HCT116 (cell line): Measurements from ENCODE around the gene NRN1. TPM values are rescaled to one million over a fixed set of nuclear protein-coding genes. Genes with fewer than 3 reads are reported as not detected.

Experiments
- ATAC-seq: fragments of 200-7000 bp; cut with Tn5 transposase; 2 replicates; pipeline ENCODE4 v1.9.1; 2020; ENCODE audit warnings: mild to moderate bottlenecking, moderate library complexity
- BruUV-seq: library from RNA; stranded (reverse); fragments of 400-500 nt; replicated peaks from 2 replicates; lab custom pipeline; 2021; lab: Mats Ljungman, UMichigan
- CTCF ChIA-PET: fragments of 300-600 bp; sonication (Branson Sonifier 250); formaldehyde crosslinking; loops from one replicate; lab custom pipeline; 2021; ENCODE audit warnings: antibody characterized with exemption; lab: Charles Lee
- POLR2A ChIA-PET: fragments of 300-600, 350-600 bp; sonication (Branson Sonifier 250); formaldehyde crosslinking; loops from one replicate; lab custom pipeline; 2021; ENCODE audit warnings: antibody characterized with exemption; lab: Charles Lee
- RAD21 ChIA-PET, 2 experiments: fragments of 300-600 bp; sonication (Branson Sonifier 250); formaldehyde crosslinking; loops; one replicate each; lab custom pipeline; 2023; ENCODE audit warnings: low total read pairs in 2 of 2; ENCODE audit not compliant: uncharacterized antibody in 2 of 2, unreplicated experiment in 2 of 2, low non-redundant PET in 1 of 2; lab: Charles Lee
- DNase-seq: peaks from one replicate; pipeline ENCODE4 v3.0.0-alpha.2; 2010; ENCODE audit warnings: low read depth, low spot score
- H2AFZ ChIP-seq: fragments of 200-600 bp; shearing (Covaris generic), sonication (generic); 2 replicates; pipeline ENCODE4 v1.6.1; 2017; ENCODE audit warnings: low read depth, mixed run types, mixed read lengths, antibody characterized with exemption, low read length; ENCODE audit not compliant: poor library complexity, severe bottlenecking
- H3K27ac ChIP-seq: 2 replicates; pipeline ENCODE4 v1.5.1; 2012; ENCODE audit warnings: low read depth, low read length
- H3K27me3 ChIP-seq: fragments of 200-600 bp; sonication (generic); 2 replicates; pipeline ENCODE4 v1.6.1; 2016; ENCODE audit warnings: mixed run types, low read length, mixed read lengths; ENCODE audit not compliant: insufficient read depth
- H3K36me3 ChIP-seq, 2 experiments: fragments of 200-500 bp in 1 of 2; fragments of 200-600 bp in 1 of 2; sonication (Bioruptor generic) in 1 of 2; sonication (generic) in 1 of 2; 2 replicates each; pipeline versions ENCODE4 v1.5.1 to v1.6.1; 2014 to 2016; ENCODE audit warnings: low read length in 2 of 2, inconsistent platforms in 1 of 2, mixed read lengths in 1 of 2, mixed run types in 1 of 2; ENCODE audit not compliant: insufficient read depth in 2 of 2, control insufficient read depth in 1 of 2
- H3K4me1 ChIP-seq, 2 experiments: fragments of 200-600 bp in 1 of 2; sonication (generic) in 1 of 2; 2 replicates each; pipeline versions ENCODE4 v1.5.1 to v1.6.1; 2012 to 2017; ENCODE audit warnings: low read length in 2 of 2, inconsistent platforms in 1 of 2, mild to moderate bottlenecking in 1 of 2, mixed read lengths in 1 of 2, mixed run types in 1 of 2, moderate library complexity in 1 of 2; ENCODE audit not compliant: insufficient read depth in 2 of 2, control insufficient read depth in 1 of 2
- H3K4me2 ChIP-seq: fragments of 200-600 bp; sonication (generic); 2 replicates; pipeline ENCODE4 v1.6.1; 2017; ENCODE audit warnings: mixed run types, low read length, mixed read lengths
- H3K4me3 ChIP-seq, 2 experiments: fragments of 200-600 bp in 1 of 2; sonication (generic) in 1 of 2; replicated peaks in 1 of 2; 2 replicates each; pipeline ENCODE4 v1.5.1; 2011 to 2016; ENCODE audit warnings: low read length in 2 of 2, control low read depth in 1 of 2, low read depth in 1 of 2, mild to moderate bottlenecking in 1 of 2, mixed read lengths in 1 of 2, mixed run types in 1 of 2
- H3K79me2 ChIP-seq: fragments of 200-600 bp; sonication (generic); 2 replicates; pipeline ENCODE4 v1.6.1; 2017; ENCODE audit warnings: mild to moderate bottlenecking, mixed run types, low read length, moderate library complexity, mixed read lengths; ENCODE audit not compliant: insufficient read depth
- H3K9ac ChIP-seq: fragments of 200-600 bp; sonication (generic); 2 replicates; pipeline ENCODE4 v1.6.1; 2016; ENCODE audit warnings: low read length, mixed read lengths
- H3K9me2 ChIP-seq: fragments of 200-600 bp; sonication (generic), shearing (Covaris generic); 2 replicates; pipeline ENCODE4 v1.6.1; 2017; ENCODE audit warnings: mixed run types, mild to moderate bottlenecking, moderate library complexity; ENCODE audit not compliant: insufficient read depth
- H3K9me3 ChIP-seq, 2 experiments: fragments of 200-500 bp in 1 of 2; fragments of 200-600 bp in 1 of 2; sonication (Bioruptor generic) in 1 of 2; sonication (generic) in 1 of 2; 2 replicates each; pipeline ENCODE4 v1.6.1; 2014 to 2017; ENCODE audit warnings: low read length in 2 of 2, mixed read lengths in 2 of 2, inconsistent platforms in 1 of 2, low read depth in 1 of 2, mild to moderate bottlenecking in 1 of 2, mixed run types in 1 of 2, moderate library complexity in 1 of 2; ENCODE audit not compliant: control insufficient read depth in 1 of 2, insufficient read depth in 1 of 2
- H4K20me1 ChIP-seq: fragments of 200-600 bp; sonication (generic), shearing (Covaris generic); 2 replicates; pipeline ENCODE4 v1.6.1; 2017; ENCODE audit warnings: mixed run types, mild to moderate bottlenecking, moderate library complexity; ENCODE audit not compliant: insufficient read depth
- CBX3 ChIP-seq: IDR thresholded peaks from 2 replicates; pipeline ENCODE4 v1.6.1; 2012; ENCODE audit warnings: low read depth
- CEBPB ChIP-seq: IDR thresholded peaks from 2 replicates; pipeline ENCODE4 v1.6.1; 2012; ENCODE audit warnings: low read depth
- JUND ChIP-seq: IDR thresholded peaks from 2 replicates; pipeline ENCODE4 v1.6.1; 2012
- RAD21 ChIP-seq: IDR thresholded peaks from 2 replicates; pipeline ENCODE4 v1.6.1; 2012; ENCODE audit warnings: low read depth, mild to moderate bottlenecking
- SRF ChIP-seq: IDR thresholded peaks from 2 replicates; pipeline ENCODE4 v1.6.1; 2012; ENCODE audit warnings: low read depth
- intact Hi-C: fragments of 100-400 bp; cut with micrococcal nuclease; formaldehyde crosslinking; loops from 2 replicates; pipeline ENCODE4 v1.10.0; 2022
- total RNA-seq: library from RNA; stranded (reverse); gene quantifications from one replicate; pipeline ENCODE4 v1.2.1, GENCODE V29; 2021; ENCODE audit not compliant: unreplicated experiment

NRN1 gene
- total RNA-seq, 1 experiment from 2014 or later = not detected

- no peaks in the 10 kb centered on the region for H3K4me1 ChIP-seq
- intact Hi-C loops = no loop called here
- ChIA-PET POLR2A (no interaction called here), RAD21 (no interaction called here), CTCF (no interaction called here)
- H3K9ac ChIP-seq = no peak overlapping the region
- no peaks in the 10 kb centered on the region for H4K20me1 ChIP-seq
- BruUV-seq = no TSS peak
- no peaks in the 10 kb centered on the region for H3K27me3 ChIP-seq
- no peak overlapping the region for H3K27ac ChIP-seq
- no peaks in the 10 kb centered on the region for H3K9me2 ChIP-seq
- no peak overlapping the region for H3K4me3 ChIP-seq
- H2AFZ ChIP-seq = no peak overlapping the region
- H3K9me3 ChIP-seq = no peaks in the 10 kb centered on the region
- ATAC-seq (no peak), DNase-seq (no peak)
- no peaks in the 10 kb centered on the region for H3K36me3 ChIP-seq
- H3K4me2 ChIP-seq = no peak overlapping the region
- TF ChIP-seq CBX3 (no peak), JUND (no peak), CEBPB (no peak)
- no peaks in the 10 kb centered on the region for H3K79me2 ChIP-seq
These were observed 11.6 kb downstream of the NRN1 start for GRCh38 chr6:5994999-5995657.

GRCh38 chr6:5994234-5994998 is 12.3 kb downstream of the NRN1 start:
- no peak for ATAC-seq

More at GRCh38 chr6:5994234-5994998, 12.3 kb downstream of the NRN1 start:
- Histone ChIP-seq H3K4me2 (no peak overlapping the region), H3K9me3 (no peaks in the 10 kb centered on the region), H3K27me3 (no peaks in the 10 kb centered on the region), H2AFZ (no peak overlapping the region), H3K4me3 (no peak overlapping the region), H3K4me1 (no peaks in the 10 kb centered on the region), H3K9me2 (no peaks in the 10 kb centered on the region), H3K9ac (no peak overlapping the region), H3K27ac (no peak overlapping the region), H3K79me2 (no peaks in the 10 kb centered on the region), H4K20me1 (no peaks in the 10 kb centered on the region), H3K36me3 (no peaks in the 10 kb centered on the region)
- DNase-seq = no peak
- BruUV-seq = no TSS peak
- RAD21 ChIA-PET = no interaction called here
- intact Hi-C loops = no loop called here
- CTCF ChIA-PET = no interaction called here
- TF ChIP-seq CBX3 (no peak), RAD21 (no peak), SRF (no peak)
- POLR2A ChIA-PET = no interaction called here
